Heart left ventricle (tissue), 13 donors: ENCODE results near the gene NUDT3.

Experiments
- CTCF ChIP-seq, 12 donors: fragments of 200-600 bp; sonication (generic) in 4 of 12; IDR thresholded peaks; one replicate each; pipeline versions ENCODE4 v1.5.0 to v1.8.0; 2018 to 2022; ENCODE audit warnings: antibody characterized with exemption in 12 of 12, mild to moderate bottlenecking in 5 of 12
- POLR2A ChIP-seq, 2 donors: fragments of 450-650 bp; IDR thresholded peaks; one replicate each; pipeline ENCODE4 v1.6.1; 2017; ENCODE audit warnings: antibody characterized with exemption in 2 of 2, mild to moderate bottlenecking in 2 of 2, moderate library complexity in 2 of 2
- donor health status: ischemic (EF 13 %, LVEDD 7.1; RV severe dilation, severe dysfunction).
- donor health status: DM: no; HTN: yes; CAD: no.
- donor health status: DM: no; HTN: no; CAD: no.
- donor health status: ischemic (EF 25% LVEDD 6.9; RV normal size, moderate dysfunction).
- donor health status: ischemic (EF 25% LVEDD 5.7; RV mildly dilated, moderate dysfunction).
- donor health status: ischemic (EF 35%, LVEDD 5.7; RV mildly dilated, moderate dysfunction).
- donor health status: nonischemic (EF 11% LVEDD 7.7; RV severe dilation, severe dysfunction).
- donor health status: DM: yes; HTN: yes; CAD: no.
- donor health status: PGD.
- donor health status: ischemic (EF 29% LVEDD 5.4; RV normal size, mild dysfunction).
- donor health status: nonischemic (EF 23%, LVEDD 6.1; RV moderate dilation, normal function).

- no peak for TF ChIP-seq CTCF (IDR thresholded peaks at IDR 0.05)
- TF ChIP-seq POLR2A (IDR thresholded peaks at IDR 0.05): no peak
Measured at GRCh38 chr6:34340394-34340793, 52.1 kb downstream of the NUDT3 start.
